Central memory CD8-positive, alpha-beta T cell (primary cell): ENCODE measurements around the gene OTX1.
A peak's percentile ranks its signal among the peaks of the same experiment; 100 is the strongest.
"Not testable (repeated sequence)": the region's sequence is repeated elsewhere in the genome, so short reads cannot be mapped to it uniquely, and the experiment has no call there.

Experiments used
- ATAC-seq: fragments of 150-1000 bp; cut with Tn5 transposase; replicated peaks from 2 replicates; pipeline ENCODE4 v1.10.0; 2022; ENCODE audit warnings: mild to moderate bottlenecking, moderate FRiP score, moderate number of reproducible peaks; ENCODE audit not compliant: poor library complexity, severe bottlenecking; ENCODE audit errors: extremely low read depth
- DNase-seq, 2 donors: peaks; one replicate each; pipeline ENCODE4 v3.0.0; 2021; ENCODE audit warnings: low spot score in 2 of 2
- H3K27ac Mint-ChIP-seq: one replicate; pipeline ENCODE4 v1.8.0; 2022; ENCODE audit warnings: low read depth, mild to moderate bottlenecking, moderate library complexity, mixed read lengths
- H3K27me3 Mint-ChIP-seq: one replicate; pipeline ENCODE4 v1.8.0; 2022; ENCODE audit warnings: mixed read lengths
- H3K36me3 Mint-ChIP-seq: one replicate; pipeline ENCODE4 v1.8.0; 2022; ENCODE audit warnings: mild to moderate bottlenecking, moderate library complexity, mixed read lengths; ENCODE audit not compliant: insufficient read depth
- H3K4me1 Mint-ChIP-seq: one replicate; pipeline ENCODE4 v1.8.0; 2022; ENCODE audit warnings: mixed read lengths
- H3K4me3 Mint-ChIP-seq: one replicate; pipeline ENCODE4 v1.8.0; 2022; ENCODE audit warnings: mild to moderate bottlenecking, moderate library complexity, mixed read lengths
- H3K9me3 Mint-ChIP-seq: one replicate; pipeline ENCODE4 v1.8.0; 2022; ENCODE audit warnings: mixed read lengths

Gene OTX1

DNA sequence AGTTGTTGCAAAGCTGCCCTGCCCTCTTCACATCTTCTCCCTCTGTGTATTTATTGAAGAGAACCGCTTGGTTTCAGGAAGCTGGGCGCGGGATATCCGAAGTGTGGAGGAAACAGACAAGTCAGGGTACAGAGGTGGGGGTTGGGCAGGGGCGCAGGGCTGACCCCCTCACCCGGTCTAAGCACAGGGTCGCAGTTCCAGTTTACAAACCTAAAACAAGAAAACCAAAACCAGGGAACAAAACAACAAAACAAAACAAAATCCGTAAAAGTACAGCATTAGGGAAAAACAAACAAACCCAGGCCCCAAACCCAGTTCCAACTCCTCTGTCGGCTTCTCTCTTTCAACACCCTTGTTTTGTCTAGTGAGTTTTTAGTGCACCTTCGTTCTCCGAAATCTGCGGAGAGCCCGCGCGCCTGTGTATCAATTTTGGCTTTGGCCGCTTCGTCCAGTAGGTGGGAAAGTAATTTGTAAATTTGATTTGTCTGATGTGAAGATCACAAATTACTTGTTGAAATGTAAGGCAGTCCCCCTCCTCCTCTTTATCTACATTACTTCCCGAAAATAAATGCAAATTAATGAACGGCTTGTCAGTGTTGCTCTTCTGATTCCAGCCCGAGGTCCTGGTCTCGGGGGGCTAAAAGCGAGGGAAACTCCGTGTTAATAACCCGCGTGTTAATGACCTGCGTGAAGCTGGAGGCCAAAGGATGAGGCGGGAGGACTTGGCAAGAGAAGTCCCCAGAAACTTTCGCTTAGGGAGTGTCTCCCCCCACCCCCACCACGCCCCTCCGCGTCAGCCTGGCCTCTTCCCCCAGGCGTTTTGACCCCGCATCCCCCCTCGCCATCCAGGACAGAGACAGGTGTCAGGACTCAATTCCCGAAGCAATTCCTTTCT lies 6.9 kb downstream of the OTX1 start:
- Mint-ChIP-seq H3K4me1 (peaks cover 44% of the 10 kb centered on the region), H3K9me3 (no peaks in the 10 kb centered on the region), H3K27me3 (peaks cover 92% of the 10 kb centered on the region), H3K27ac (no peak overlapping the region), H3K4me3 (no peak overlapping the region), H3K36me3 (peaks cover 2% of the 10 kb centered on the region)
- ATAC-seq (no peak), DNase-seq (no peak)

DNA sequence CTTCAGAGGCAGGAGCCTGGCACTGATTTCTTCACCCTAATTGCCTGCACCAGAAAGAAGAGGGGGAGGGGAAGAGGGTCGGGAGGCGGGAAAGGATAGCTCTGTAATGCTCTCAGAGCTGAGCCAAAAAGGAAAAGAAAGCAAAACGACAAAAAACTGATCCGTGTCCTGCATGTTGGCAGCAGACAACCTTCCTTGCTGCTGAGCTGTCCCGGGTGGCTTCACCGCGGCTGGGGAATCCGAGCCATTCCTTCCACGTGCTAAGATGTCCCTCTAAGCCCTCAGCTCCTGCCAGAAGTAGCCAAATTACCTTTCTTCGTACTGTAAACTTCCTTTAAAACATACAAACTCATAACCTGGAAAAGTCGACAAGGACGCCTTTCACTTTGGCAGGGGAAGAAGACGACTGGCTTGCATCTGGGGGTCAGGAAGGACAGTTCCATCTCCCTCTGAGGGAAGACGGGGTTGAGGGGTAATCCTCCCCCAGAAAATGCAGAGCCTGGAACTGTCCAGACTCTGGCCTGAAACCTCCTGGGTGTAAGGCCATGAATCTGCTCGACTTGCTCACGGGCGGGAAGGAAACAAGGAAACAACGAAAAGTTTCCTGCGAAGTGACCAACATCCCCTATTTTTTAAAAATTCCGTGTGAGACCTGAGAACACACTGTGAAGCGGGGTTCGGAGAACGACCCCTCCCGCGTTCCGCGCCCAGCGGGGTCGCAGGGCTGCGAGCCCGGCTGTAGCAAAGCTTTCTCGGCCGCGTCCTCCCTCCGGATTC lies 7.7 kb downstream of the OTX1 start:
- Mint-ChIP-seq H3K27ac (no peak overlapping the region), H3K4me3 (peak overlapping the region; percentile 29), H3K9me3 (no peaks in the 10 kb centered on the region), H3K36me3 (peaks cover 2% of the 10 kb centered on the region), H3K4me1 (peaks cover 43% of the 10 kb centered on the region), H3K27me3 (peaks cover 90% of the 10 kb centered on the region)
- ATAC-seq = no peak
- DNase-seq = no peak

GRCh38 chr2:63058921-63059792 lies 8.5 kb downstream of the OTX1 start:
- no peak for DNase-seq
- peaks cover 35% of the 10 kb centered on the region for H3K4me1 Mint-ChIP-seq
- peaks cover 88% of the 10 kb centered on the region for H3K27me3 Mint-ChIP-seq
- H3K36me3 Mint-ChIP-seq = peaks cover 2% of the 10 kb centered on the region
- ATAC-seq = no peak
- H3K27ac Mint-ChIP-seq = no peak overlapping the region
- H3K9me3 Mint-ChIP-seq = no peaks in the 10 kb centered on the region
- no peak overlapping the region for H3K4me3 Mint-ChIP-seq

DNA sequence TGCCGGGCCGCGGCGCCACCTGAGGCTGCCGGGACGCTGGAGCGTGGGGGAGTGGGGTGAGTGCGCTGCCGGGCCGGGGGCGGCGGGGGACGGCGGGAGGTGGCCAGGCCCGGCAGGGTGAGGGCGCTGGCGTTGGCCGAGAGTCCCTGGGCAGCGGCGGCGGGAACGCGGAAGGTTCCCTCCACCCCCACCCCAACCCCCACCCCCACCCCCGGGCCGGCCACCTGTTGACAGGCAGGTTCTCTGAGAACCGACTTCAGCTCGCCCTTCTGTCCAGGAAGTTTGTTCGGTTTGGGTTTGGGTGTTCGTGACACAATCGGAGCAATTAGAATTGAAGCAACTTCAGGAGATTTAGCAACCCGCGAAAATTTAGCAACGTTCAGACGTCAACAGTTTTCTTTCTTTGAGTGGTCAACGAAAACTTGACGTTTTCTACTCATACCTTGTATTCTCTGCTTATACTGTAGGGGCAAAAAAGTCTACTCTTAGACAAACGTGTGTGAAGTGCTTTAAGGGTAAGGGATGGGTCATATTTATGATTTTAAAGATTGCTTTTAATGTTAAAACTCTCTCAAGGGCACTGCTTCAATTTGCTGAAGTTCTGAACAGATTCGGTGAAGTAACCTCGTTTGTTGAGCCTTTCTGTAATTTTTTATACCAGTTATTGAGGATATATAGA lies 9.3 kb downstream of the OTX1 start:
- peaks cover 2% of the 10 kb centered on the region for H3K36me3 Mint-ChIP-seq
- H3K4me1 Mint-ChIP-seq = peaks cover 28% of the 10 kb centered on the region
- H3K9me3 Mint-ChIP-seq = no peaks in the 10 kb centered on the region
- H3K27me3 Mint-ChIP-seq = peaks cover 88% of the 10 kb centered on the region
- no peak overlapping the region for H3K27ac Mint-ChIP-seq
- no peak for ATAC-seq
- H3K4me3 Mint-ChIP-seq = no peak overlapping the region
- DNase-seq = no peak

DNA sequence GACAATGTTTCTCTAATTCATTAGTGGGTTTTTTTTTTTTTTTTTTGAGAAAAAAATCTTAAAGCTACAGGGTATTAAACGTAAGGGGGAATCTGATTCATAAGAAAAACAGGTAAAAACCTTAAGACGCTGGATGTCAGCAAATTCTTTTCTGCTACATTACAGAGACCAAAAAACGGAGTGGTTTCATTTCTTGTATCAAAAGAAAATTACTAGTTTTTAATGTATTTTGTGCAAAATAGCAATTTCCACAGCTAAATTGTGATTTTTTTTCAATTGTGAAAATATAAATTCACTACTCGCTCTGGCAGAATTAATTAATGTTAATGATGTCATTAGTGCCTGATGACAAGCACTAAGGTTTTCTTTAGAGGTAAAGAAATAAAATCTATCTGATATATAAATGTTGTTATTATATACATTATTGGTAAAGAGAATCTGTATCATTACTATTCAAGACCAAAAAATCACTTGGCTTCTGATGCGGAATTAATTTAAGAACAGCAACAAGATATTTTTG lies 9.9 kb downstream of the OTX1 start:
- Mint-ChIP-seq H3K4me1 (peaks cover 25% of the 10 kb centered on the region), H3K36me3 (peaks cover 2% of the 10 kb centered on the region), H3K4me3 (no peak overlapping the region), H3K27ac (no peak overlapping the region), H3K27me3 (peaks cover 88% of the 10 kb centered on the region), H3K9me3 (no peaks in the 10 kb centered on the region)
- no peak for DNase-seq
- no peak for ATAC-seq

GRCh38 chr2:63064197-63064596 lies 13.6 kb downstream of the OTX1 start:
- peaks cover 80% of the 10 kb centered on the region for H3K27me3 Mint-ChIP-seq
- H3K9me3 Mint-ChIP-seq = no peaks in the 10 kb centered on the region
- H3K36me3 Mint-ChIP-seq = peaks cover under 1% of the 10 kb centered on the region
- H3K4me3 Mint-ChIP-seq = no peak overlapping the region
- ATAC-seq (no peak), DNase-seq (no peak)
- no peak overlapping the region for H3K27ac Mint-ChIP-seq
- no peaks in the 10 kb centered on the region for H3K4me1 Mint-ChIP-seq

GRCh38 chr2:63064661-63065060 lies 14.0 kb downstream of the OTX1 start:
- H3K4me1 Mint-ChIP-seq = no peaks in the 10 kb centered on the region
- H3K27ac Mint-ChIP-seq = no peak overlapping the region
- no peak overlapping the region for H3K4me3 Mint-ChIP-seq

GRCh38 chr2:63066265-63066664 lies 15.6 kb downstream of the OTX1 start:
- Mint-ChIP-seq H3K27me3 (peaks cover 63% of the 10 kb centered on the region), H3K4me1 (no peaks in the 10 kb centered on the region), H3K9me3 (no peaks in the 10 kb centered on the region), H3K4me3 (no peak overlapping the region), H3K36me3 (no peaks in the 10 kb centered on the region), H3K27ac (no peak overlapping the region)
- no peak for DNase-seq
- ATAC-seq = no peak

More at GRCh38 chr2:63064661-63065060, 14.0 kb downstream of the OTX1 start:
- Mint-ChIP-seq H3K9me3 (no peaks in the 10 kb centered on the region), H3K27me3 (peaks cover 79% of the 10 kb centered on the region), H3K36me3 (no peaks in the 10 kb centered on the region)
- DNase-seq (no peak), ATAC-seq (no peak)

DNA sequence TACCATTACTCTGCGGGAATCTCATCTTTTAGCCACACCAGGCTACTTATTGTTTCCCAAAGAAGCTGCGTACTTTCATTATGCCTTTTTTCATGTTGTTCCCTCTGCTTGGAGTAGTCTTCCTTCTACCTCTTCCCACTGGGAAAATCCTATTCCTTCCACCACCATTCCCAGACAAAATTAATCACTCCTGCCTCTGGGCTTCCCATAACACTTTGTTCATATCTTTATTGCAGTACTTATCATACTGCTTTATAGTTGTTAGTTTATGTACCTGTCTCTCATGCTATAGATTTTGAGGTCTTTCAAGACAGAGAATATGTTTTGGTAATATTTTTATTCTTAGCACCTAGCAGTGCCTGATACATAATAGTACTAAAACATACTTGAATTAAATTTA lies 16.2 kb downstream of the OTX1 start:
- ATAC-seq (no peak), DNase-seq (no peak)
- no peak overlapping the region for H3K27ac Mint-ChIP-seq
- peaks cover 57% of the 10 kb centered on the region for H3K27me3 Mint-ChIP-seq
- no peaks in the 10 kb centered on the region for H3K36me3 Mint-ChIP-seq
- no peak overlapping the region for H3K4me3 Mint-ChIP-seq
- H3K4me1 Mint-ChIP-seq = no peaks in the 10 kb centered on the region
- H3K9me3 Mint-ChIP-seq = no peaks in the 10 kb centered on the region

- no peaks in the 10 kb centered on the region for H3K4me1 Mint-ChIP-seq
- peaks cover 24% of the 10 kb centered on the region for H3K27me3 Mint-ChIP-seq
- no peak overlapping the region for H3K27ac Mint-ChIP-seq
- no peaks in the 10 kb centered on the region for H3K9me3 Mint-ChIP-seq
- DNase-seq = no peak
- ATAC-seq = no peak
- no peaks in the 10 kb centered on the region for H3K36me3 Mint-ChIP-seq
- H3K4me3 Mint-ChIP-seq = no peak overlapping the region
These were observed 21.0 kb downstream of the OTX1 start for GRCh38 chr2:63071664-63072063.

- no peak overlapping the region for H3K4me3 Mint-ChIP-seq
- H3K9me3 Mint-ChIP-seq = no peaks in the 10 kb centered on the region
- DNase-seq (no peak), ATAC-seq (no peak)
- H3K27me3 Mint-ChIP-seq = peaks cover 30% of the 10 kb centered on the region
- H3K27ac Mint-ChIP-seq = no peak overlapping the region
- no peaks in the 10 kb centered on the region for H3K4me1 Mint-ChIP-seq
- H3K36me3 Mint-ChIP-seq = no peaks in the 10 kb centered on the region
These were observed 23.4 kb downstream of the OTX1 start for GRCh38 chr2:63073994-63074393.

DNA sequence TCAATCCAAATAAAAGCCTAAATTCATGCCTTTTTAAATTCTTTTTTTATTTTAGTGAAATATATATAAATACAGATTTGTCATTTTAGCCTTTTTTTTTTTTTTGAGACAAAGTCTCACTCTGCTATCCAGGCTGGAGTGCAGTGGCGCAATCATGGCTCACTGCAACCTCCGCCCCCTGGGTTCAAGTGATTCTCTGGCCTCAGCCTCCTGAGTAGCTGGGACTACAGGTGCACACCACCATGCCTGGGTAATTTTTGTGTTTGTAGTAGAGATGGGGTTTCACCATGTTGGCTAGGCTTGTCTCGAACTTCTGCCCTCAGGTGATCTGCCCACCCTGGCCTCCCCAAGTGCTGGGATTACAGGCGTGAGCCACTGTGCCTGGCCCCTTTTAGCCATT lies 23.8 kb downstream of the OTX1 start:
- H3K4me3 Mint-ChIP-seq, H3K9me3 Mint-ChIP-seq, ATAC-seq, H3K4me1 Mint-ChIP-seq, H3K27ac Mint-ChIP-seq, H3K36me3 Mint-ChIP-seq, DNase-seq: not testable (repeated sequence)
- H3K27me3 Mint-ChIP-seq = peaks cover 30% of the 10 kb centered on the region
